UCSD-AML1 (cell line): ENCODE measurements around the gene ATAD3C.
"Not testable (repeated sequence)": the region's sequence is repeated elsewhere in the genome, so short reads cannot be mapped to it uniquely, and the experiment has no call there.

Source experiments
- DNase-seq: peaks from one replicate; lab custom pipeline; 2025; ENCODE audit not compliant: unreplicated experiment; lab: John Stamatoyannopoulos, UW

The ATAD3C gene

DNA sequence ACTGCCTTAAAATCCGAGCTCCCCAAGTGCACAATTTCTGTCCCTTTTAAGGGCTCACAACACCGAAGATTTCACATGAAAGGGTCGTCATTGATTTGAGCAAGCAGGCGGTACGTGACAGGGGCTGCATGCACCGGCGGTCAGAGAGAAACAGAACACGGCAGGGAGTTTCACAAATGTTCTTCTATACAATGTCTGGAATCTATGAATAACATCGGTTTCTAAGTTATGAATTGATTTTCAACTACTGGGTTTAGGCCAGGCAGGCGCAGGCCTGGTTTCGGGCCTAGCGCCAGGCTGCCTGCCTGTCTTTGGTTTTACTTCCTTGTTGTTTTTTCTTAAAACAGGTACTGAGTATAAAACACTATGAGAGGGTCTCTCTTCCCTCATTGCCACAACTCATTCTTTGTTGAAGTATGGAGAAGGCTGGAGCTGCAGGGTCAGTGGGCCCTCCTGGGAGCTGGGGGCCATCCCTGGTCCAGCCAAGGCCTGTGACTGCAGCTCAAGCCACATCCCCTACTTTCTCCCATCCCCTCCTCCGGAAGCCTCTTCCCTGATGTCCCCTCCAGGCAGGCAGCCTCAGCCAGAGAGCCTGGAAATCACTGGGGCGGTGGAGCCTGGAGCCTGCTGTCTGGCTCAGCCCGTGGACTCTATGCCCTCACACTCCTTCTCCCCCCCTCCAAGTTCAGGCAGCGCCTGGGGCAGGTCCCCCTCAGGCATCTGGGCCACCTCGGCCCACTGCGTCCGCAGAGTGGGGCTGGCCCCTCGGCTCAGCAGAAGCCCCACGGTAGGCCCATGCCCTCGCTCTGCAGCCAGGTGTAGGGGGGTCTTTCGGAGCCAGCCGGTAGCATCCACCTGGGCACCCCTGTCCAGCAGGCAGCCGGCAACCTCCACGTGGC lies 30.8 kb upstream of the ATAD3C start:
- DNase-seq: no peak

DNA sequence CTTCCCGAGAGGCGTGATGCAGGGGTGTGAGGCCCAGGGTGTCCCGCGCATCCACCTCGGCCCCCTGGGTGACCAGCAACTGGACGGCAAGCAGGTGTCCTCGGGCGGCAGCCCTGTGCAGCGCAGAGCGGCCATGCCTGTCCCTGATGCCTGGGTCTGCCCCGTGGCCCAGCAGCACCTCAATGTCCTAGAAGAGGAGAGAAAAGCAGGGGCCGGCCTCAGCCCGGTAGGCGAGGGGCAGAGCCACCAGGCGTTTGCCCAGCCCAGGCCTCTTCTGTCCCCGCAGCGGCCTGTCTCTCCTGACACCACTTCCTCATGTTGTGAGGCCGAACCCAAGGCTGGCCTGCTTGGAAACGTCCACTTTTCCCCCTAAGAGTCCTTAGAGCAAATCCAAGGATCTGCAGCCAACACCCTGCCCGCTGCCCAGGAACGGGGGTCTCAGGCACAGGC lies 30.1 kb upstream of the ATAD3C start:
- no peak for DNase-seq

DNA sequence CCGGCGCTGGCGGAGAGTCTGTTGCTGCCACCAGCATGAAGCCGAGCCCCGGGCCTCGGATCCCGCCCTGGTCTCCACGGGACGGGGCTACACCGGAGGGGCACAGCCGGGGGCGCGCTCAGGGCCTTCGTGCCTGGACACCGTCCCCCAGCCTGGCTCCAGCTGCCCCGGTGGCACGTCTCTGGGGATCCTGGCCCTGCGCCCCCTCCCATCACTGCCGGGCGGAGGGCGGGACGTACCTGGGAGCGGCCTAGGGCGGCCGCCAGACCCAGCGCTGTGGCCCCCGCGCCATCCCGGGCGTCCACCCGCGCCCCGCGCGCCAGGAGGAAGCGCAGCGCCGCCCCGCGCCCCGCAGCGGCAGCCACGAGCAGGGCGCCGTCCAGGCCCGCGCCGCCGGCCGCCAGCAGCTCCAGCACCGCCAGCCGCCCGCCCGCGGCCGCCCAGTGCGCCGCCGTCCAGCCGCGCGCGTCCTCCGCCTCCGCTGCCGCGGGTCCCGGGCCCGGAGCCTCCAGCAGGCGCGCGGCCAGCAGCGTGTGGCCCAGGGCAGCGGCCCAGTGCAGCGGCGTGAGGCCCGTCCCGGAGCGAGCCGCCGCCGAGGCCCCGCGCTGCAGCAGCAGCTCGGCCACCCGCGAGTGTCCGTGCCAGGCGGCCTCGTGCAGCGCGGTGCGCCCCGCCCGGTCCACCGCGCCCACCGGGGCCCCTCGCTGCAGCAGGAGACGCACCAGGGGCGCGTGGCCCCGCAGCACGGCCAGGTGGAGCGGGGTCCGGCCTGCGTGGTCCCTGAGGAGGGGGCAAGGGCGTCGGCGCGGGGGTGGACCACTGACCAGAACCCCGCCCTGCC lies 29.5 kb upstream of the ATAD3C start:
- no peak for DNase-seq

DNA sequence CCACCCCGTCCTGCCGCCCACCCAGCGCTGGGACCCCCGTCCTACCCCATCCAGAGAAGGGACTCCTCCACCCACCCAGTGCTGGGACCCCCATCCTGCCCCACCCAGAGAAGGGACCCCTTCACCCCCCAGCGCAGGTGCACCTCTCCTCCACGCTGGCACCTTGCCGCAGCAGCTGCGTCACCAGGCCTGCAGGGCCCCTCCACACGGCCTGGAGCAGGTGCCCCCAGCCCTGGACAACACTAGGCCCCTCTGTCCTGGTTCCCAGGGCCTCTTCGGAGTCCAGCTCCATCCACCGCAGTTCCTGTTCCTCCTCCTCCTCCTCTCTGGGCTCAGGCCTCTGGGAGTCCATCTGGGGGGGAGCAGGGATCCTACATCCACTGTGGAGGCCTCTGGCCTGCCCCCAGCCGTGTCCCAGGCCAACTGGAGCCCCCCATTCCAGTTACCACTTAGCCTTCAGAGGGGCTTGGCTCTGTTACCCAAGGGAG lies 28.8 kb upstream of the ATAD3C start:
- DNase-seq: no peak

DNA sequence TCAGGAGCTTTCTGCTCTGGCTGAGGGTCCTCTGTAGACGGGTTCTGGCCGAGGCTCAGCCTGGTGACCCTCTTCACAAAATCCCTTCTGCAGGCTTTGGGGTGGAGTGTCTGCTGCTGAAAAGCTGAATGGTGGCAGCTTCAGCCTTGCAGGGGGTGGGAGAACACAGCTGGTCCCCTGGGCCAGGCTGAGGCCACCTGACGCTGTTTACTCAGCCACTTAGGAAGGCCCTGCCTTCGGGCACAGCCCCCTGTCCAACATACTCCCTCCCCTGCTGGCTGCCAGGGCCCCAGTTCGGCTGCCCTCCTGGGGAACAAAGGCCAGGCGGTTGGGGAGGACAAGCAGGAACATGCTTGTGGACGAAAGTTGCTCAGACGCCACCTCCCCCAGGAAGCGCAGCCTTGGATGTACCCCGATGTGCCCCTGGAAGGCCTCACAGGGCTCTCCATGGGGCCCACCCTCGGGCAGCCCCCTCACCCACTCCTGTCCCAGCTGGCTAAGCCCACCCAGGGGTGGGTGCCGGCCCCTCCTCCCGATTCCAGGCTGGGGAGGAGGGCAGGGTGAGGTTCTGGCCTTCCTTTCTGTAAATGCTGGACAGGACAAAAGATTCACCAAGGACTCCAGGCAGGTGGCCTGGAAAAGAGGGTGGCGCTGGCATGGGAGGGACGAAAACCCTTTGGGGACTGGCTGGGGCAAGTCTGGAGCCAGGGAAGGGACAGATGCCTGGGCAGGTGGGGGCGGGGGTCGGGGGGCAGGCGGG lies 28.2 kb upstream of the ATAD3C start, which contains the start of gene ANKRD65:
ANKRD65 (minus strand) TSS at position 130 of the 760 bp plus-strand sequence. CDS start 271 bp downstream, outside the sequence.
- DNase-seq: no peak

DNA sequence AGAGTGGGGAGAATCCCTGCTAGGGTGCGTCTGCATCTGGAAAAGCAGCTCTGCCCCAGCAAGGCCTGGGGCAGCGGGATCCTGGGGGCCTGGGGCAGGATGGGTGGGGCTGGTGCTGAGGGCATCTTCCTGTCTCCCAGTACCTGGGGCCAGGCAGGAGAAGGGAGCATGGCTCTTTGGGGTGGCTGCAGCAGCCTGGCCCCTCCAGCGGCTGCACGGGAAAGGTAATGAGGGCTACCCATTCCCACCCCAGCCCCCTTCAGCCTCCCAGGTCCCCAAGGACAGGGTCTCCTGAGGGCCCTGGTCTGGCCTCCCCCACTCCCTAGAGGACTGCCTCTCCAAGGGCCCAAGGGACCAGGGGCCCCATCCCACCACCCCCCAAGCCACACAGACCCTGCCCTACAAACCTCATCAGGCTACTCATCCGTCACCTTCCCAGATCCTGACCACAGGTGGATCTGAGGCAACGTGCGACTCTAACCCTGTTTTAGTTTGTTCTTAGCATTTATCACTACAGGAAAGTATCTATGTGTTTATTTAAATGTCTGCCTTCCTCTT lies 27.5 kb upstream of the ATAD3C start:
- DNase-seq: no peak

DNA sequence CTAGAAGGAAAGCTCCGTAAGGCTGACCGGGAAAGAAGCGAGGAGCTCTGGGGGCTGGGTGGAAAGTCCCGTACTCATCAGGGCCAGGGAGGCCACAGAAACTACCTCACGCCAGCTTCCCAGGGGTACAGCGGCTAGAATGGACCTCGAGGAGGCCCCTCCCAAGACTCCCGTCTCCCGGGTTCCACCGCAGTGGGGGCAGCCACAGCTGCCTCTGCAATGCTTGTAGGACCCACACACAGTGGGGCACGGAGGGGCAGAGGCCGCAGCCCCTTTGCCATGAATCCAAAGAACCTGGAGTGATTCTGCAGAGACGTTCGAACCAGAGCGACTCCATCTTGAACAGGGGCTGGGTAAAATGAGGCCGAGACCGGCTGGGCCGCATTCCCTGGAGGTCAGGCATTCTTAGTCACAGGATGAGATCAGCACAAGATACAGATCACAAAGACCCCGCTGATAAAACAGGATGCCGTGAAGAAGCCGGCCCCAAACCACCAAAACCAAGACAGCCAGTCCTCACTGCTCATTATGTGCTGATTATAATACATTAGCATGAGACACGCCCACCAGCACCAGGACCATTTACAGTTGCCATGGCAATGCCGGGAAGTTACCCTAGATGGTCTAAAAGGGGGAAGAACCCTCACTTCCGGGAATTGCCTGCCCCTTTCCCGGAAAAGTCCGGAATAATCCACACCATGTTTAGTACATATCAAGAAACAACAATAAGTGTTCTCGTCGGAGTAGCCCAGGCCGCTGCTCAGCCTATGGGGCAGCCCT lies 26.8 kb upstream of the ATAD3C start:
- no peak for DNase-seq

DNA sequence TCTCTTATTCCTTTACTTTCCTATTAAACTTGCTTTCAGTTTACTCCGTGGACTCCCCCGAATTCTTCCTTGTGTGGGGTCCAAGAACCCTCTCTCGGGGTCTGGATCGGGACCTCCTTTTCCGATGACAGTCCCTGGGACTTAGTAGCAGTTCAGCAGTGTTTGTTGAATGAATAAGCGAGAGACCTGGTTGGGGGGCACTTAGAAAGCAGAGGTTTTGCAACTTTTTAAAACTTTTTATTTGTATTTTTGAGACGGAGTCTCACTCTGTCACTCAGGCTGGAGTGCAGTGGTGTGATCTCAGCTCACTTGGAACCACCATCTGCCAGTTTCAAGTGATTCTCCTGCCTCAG lies 26.3 kb upstream of the ATAD3C start:
- DNase-seq: no peak

DNA sequence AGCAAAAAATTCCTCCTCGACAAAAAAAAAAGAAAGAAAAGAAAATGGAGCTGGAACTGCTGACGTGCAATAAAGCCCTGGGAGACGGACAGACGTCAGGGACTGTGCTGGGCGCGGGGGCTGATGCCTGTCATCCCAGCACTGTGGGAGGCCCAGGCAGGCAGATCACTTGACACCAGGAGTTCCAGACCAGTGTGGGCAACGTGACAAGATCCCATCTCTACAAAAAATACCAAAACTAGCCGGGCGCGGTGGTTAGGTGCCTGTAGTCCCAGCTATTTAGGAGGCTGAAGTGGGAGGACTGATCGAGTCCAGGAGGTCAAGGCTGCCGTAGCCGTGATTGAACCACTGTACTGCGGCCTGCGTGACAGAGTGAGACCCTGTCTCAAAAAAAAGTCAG lies 24.8 kb upstream of the ATAD3C start:
- DNase-seq: no peak

DNA sequence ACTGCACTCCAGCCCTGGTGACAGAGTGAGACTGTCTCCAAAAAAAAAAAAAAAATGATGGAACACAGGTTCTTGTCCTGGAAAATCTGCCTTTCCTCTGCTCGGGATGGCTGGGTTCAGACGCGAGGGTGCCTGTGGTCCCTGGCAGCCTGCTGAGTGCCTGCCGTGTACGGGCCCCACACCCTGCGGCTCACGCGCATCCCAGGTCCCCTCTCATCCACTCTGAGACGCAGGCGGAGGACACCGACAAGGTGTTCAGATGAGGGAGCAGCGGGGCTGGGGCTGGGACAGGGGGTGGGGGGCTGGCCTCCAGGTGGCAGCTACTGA lies 24.1 kb upstream of the ATAD3C start:
- no peak for DNase-seq

DNA sequence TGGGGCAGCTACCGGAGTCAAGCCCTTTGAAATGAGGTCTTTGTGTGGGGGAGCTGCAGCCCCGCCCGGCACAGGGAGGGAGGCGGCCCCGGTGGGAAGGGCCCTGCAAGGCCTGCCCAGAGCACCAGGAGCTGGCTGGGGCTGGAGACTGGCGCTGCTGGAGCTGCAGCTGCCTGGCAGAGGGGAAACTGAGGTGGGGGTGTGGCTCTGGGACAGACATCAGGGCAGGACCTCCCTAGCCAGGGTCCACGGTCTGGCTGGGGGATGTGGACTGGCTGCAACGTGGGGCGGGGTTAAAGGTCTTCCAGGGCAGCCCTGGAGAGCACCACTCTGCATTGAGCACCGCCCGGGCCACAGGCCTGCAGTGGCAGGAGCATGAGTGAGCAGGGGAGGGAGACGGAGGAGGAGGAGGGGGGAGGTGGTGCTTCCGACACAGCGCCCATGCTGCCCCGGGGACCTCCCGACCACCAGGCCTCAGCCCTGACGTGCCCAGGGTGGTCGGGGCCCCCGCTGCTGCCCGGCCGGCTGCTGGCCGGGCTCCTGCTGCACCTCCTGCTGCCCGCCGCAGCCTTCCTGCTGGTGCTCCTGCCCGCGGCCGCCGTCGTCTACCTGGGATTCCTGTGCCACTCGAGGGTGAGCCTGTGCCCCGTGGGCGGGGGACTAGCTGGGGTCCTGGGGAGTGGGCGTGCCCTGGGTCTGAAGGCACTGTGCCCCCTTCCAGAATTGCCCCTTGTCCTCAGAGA lies 23.6 kb upstream of the ATAD3C start:
- DNase-seq: no peak

DNA sequence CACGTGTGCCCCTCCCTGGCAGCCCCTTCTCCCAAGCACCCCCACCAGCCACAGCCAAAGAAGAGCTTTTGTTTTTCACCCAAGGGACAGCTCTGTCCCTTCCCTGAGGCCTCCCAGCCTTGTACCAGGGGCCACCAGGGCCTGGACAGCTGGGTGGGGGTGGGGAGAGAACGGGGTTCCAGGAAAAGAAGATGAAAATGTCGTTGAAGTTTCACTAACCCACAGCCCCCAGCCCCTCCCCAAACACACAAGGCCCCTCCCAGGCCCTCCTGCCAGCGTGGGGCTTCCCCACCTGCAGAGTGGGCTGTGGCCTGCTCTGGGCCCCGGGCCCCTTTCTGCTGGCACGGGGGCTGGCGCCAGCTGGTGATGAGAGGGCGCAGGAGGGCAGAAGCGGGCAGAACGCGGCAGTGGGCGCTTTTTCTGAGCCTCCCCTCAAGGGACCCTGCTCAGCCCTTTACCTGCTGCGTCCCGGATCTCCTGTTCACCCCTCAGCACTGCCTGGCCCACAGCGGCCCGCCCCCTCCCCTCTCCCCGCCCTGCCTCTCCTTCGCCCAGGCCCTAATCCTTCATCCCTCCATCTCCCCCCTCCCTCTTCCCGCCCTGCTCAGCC lies 22.9 kb upstream of the ATAD3C start:
- no peak for DNase-seq

DNA sequence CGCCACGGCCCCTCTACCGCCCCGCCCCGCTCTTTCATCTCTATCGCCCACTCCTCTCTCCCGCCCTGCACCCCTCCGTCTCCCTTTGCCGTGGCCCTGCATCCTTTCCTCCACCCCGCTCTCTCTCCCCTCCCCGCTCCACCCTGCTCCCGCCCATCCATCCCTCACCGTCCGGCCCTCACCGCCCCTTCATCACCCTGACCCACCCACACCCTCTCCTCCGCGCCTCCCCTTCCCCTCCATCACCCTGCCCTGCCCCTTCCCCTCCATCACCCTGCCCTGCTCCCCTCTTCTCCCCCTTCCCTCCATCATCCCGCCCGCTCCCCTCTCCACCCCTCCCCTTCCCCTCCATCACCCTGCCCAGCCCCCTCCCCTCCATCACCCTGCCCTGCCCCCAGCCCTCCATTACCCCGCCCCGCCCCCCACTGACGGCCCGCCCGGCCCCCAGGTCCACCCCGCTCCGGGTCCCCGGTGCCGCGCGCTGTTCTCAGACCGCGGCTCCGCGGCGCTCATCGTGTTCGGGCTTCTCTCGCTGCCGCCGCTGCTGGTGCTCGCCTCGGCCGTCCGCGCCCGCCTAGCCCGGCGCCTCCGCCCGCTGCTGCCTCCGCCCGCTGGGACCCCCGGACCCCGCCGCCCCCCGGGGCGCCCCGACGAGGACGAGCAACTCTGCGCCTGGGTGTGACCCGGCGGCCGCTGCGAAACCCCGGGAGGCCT lies 22.2 kb upstream of the ATAD3C start:
- DNase-seq: no peak

DNA sequence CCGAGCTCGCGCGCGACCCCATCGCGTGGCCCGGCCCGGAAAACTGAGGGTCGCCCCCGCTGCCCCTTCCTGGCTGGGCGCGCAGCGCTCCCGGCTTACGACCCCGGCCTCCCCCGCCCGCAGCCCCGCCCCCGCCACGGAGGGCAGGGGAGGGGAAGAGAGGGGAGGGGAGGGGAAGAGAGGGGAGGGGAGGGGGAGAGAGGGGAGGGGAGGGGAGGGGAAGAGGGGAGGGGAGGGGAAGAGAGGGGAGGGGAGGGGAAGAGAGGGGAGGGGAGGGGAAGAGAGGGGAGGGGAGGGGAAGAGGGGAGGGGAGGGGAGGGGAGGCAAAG lies 21.7 kb upstream of the ATAD3C start:
- DNase-seq: no peak

DNA sequence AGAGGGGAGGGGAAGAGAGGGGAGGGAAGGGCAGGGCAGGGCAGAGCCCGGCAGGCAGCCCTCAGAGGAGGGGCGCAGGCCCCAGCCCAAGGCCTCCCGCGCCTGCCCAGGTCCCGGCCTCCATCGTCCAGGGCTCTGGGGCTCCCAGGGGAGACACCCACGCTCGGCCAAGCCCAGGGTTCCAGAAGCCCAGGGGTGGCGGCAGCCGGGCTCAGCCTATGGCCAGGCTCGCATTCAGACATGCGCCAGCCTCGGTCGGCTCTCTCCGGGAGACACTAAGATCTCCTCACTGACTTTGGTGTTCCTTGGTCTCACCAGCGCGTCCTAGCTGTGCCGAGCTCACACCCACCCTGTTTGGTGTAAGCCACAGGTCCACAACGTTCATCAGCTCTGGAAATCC lies 21.3 kb upstream of the ATAD3C start:
- DNase-seq: no peak

DNA sequence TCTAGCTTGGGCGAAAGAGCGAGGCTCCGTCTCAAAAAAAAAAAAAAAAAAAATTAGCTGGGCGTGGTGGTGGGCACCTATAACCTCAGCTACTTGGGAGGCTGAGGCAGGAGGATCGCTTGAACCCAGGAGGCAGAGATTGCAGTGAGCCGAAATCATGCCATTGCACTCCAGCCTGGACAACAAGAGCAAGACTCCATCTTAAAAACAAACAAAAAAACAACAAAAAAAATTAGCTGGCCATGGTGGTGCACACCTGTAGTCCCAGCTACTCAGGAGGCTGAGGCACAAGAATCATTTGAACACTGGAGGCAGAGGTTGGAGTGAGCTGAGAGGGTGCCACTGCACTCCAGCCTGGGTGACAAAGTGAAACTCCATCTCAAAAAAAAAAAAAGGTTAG lies 20.5 kb upstream of the ATAD3C start:
- not testable (repeated sequence) for DNase-seq

DNA sequence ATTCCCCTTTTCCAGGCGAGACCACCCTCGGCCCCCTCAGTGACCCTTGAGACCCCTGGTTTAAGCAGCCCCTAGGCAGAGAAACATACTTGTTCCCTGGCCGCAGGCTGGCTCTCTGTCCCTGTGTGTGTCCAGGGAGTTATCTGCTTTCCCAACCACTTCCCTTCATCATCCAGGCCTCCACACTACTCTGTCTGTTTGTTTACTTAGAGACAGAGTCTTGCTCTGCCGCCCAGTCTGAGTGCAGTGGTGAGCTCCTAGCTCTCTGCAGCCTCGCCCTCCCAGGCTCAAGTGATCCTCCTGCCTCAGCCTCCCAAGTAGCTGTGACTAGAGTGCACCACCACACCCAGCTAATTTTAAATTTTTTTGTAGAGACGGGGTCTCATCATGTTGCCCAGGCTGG lies 19.8 kb upstream of the ATAD3C start:
- peak; percentile 29 for DNase-seq

DNA sequence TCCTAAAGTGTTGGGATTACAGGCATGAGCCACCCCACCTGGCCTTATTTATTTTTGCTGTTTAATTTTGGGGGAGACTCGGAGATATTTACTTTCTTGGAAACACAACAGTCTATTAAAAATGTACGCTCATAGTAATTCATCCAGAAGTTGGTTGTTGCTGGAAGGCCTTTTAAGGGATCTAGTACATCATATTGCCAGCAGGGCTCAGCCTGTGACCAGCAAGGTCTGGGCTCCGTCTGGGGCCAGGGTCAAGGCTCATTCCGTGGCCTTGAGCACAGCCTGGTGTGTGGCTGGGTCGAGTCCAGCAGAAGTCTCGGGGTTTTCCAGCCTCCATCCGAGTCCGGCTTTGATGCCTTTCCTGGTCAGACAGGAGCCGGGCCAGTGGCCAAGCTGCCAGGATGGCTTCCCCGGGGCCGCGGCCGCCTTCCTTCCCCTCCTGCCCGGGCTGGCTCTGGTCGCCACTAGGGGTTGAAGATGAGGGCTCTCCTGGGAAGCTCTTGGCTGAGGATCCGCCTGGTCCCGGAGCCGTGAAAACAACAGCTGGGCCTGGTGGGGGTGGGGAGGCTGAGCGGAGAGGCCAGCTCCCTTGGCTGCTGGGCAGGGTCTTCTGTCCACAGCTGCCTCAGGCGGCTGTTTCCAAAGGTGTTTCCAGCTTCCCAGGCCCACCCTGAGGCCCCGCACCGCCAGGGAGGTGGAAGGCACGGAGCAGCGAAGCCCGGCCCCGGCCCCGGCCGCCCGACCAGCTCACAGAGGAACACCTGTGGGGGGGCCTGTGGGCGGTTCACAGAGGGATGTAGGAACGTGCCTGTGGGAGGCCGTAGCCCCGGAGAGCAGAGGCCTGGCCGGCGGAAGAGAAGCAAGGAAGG lies 19.1 kb upstream of the ATAD3C start:
- DNase-seq: no peak
